Stimulated activated CD4-positive, alpha-beta T cell treated with anti-CD3 and anti-CD28 coated beads, Interleukin-15, amount 100 ng/mL, for 1 hour (primary cell): Measurements from ENCODE around the gene STYK1.
"Not testable (repeated sequence)": the region's sequence is repeated elsewhere in the genome, so short reads cannot be mapped to it uniquely, and the experiment has no call there.

Experiments
- DNase-seq, 2 donors: peaks; one replicate each; pipeline ENCODE4 v3.0.0-alpha.2; 2020; ENCODE audit warnings: low read depth in 1 of 2, low spot score in 1 of 2

STYK1 gene

DNA sequence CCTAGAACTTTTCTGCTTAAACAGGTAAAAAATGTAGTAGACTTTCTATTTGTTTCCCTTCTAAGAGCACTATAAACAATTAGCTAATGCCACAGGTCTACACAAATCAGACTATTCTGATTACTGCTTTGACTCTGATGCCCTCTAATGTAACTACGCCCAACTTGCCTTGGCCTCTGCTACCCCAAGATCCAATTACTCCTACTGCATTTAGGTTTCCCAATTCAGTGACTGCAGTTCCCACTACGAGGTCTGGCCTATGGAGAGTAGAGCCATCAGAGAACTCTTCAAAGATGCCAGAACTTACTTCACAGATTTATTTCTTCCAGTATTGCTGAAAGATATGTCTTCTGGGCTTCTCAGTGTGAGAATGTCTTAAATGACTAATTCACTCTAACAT lies 15.3 kb upstream of the STYK1 start:
- DNase-seq, result no peak

DNA sequence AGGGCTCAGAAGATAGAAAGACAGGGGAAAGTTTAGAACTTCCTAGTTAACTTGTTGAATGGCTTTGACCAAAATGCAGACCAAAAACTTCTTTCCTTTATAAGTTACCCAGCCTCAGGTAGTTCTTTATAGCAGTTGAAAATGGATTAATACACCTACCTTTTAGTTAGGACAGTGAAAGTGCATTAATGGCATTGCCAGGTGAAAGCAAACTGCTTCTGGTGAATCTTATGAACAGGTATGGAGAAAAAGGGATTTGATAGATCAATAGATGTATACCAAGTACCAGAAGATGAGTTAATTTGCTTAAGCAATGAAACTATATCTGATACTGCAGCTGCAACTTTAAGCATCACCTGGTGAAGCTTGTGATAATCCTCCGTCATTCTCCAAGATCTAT lies 14.2 kb upstream of the STYK1 start:
- no peak for DNase-seq

DNA sequence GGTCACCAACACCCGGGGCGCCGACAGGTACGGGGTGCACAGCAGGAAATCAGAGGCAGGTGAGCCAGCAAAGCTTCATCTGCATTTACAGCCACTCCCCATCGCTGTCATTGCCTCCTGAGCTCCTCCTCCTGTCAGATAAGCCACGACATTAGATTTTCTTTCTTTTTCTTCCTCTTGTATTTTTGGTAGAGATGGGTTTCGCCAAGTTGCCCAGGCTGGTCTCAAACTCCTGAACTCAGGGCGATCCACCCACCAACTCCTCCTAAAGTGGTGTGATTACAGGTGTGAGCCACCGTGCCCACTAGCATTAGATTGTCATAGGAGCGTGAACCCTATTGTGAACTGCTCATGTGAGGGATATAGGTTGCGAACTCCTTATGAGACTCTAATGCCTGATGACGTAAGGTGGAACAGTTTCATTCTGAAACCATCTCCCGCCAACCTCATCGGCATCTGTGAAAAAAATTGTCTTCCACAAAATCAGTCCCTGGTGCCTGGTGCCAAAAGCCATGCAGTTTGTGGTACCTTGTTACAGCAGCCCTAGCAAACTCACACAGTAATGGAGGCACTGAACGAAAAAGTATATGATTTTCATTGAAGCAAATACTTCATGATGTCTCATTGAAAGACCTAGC lies 1.5 kb downstream of the STYK1 start:
- DNase-seq, result no peak

DNA sequence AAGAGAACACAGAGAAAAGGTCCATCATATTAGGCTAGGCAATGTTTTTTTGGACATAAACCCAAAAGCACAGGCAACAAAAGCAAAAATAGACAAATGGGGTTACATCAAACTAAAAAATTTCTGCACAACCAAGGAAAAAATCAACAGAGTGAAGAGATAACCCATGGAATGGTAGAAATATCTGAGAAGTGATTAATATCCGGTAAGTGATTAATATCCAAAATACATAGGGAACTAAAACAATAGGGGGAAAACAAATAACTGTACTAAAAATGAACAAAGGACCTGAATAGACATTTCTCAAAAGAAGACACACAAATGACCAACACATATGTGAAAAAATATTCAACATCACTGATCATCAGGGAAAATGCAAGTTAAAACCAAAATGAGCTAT lies 4.3 kb downstream of the STYK1 start:
- no peak for DNase-seq

DNA sequence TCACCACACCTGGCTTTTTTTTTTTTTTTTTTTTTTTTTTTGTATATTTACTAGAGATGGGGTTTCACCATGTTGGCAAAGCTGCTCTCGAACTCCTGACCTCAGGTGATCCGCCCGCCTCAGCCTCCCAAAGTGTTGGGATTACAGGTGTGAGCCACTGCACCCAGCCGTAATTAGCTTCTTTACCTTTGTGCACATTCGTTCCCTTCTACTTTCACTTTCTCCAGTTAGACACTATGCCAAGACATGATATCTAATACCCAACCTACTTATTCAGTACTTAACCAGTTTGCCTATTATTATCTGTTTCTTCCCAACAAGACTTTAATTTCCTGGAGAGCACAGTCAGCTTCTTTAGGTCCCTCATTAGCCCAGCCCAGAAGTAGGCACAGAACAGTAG lies 5.3 kb downstream of the STYK1 start:
- DNase-seq, result no peak

DNA sequence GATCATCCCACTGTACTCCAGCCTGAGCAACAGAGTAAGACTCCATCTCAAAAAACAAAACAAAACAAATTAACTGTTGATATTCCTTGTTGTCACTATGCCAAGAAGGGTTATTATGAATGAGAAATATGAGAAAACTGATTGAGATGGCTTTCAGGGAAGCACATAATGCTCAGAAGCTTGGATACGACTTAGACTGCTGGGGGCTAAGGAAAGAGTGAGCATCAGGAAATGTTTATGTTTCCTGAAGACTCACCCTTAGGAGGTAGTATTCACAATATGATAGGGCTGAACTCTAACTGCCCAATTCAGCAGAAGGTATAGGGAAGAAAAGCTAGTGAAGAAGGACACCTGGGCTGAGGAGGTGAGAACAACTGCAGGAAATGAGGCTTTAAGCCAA lies 6.3 kb downstream of the STYK1 start:
- no peak for DNase-seq

DNA sequence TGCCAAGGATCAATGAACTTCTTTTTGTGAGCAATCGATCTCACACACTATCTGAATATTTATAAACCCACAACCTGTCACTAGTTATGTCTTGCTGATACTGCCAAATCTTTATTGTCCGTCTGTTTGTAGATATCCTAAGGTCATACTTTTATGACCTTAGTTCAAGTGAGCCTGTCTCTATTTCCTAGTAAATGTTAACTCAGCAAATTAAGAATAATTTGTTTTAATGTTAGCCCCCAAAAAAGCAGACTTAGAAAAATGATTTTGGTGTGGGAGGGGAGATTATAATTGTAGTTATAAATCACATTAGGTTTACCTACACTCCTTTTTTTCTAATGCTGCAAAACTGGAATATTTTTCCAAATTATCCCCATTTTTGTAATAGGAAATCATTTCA lies 9.4 kb downstream of the STYK1 start:
- DNase-seq, result no peak

DNA sequence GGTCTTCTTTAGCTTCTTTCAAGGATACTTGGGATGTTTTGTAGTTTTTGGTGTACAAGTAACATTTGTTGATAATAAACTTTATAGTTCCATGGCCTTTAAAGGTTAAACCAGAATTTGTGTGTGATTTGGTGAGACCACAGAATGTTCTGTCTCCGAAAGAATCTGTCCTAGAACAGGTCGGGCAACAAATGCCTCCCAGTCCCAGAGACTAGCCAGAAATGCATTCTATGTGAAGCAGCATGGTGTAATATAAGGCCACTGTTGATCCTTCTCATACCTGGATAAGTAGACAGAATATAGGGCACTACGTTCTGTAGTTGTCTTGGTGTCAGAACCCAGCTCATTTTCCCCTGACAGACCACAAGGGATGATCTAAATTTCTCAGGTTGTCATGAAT lies 10.0 kb downstream of the STYK1 start:
- no peak for DNase-seq

DNA sequence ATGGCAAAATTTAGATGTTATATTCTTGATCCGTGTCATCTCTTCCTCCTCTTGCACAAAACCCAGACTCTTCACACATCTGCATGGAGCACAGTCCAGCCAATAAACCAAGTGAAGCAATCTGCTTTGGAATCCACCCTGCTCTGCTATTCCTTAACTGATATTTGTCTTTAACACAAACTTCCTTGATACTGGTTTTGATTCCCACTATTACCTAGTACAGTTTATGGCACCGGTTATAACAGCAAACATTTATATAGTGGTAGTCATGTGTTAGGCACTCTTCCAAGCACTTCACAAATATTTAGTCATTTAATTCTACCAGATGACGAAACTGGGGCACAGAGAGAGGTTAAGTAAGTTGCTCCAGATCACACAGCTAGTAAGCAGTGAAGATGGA lies 12.5 kb downstream of the STYK1 start:
- DNase-seq, result no peak

DNA sequence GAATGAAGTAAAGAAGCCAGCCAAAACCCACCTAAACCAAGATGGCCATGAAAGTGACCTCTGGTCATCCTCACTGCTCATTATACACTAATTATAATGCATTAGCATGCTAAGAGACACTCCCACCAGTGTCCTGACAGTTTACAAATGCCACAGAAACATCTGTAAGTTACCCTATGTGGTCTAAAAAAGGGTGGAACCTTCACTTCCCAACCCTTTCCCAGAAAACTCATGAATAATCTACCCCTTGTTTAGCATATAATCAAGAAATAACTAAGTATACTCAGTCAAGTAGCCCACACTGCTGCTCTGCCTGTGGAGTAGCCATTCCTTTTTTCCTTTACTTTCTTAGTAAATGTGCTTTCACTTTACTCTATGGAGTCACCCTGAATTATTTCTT lies 19.8 kb downstream of the STYK1 start:
- DNase-seq, result no peak

DNA sequence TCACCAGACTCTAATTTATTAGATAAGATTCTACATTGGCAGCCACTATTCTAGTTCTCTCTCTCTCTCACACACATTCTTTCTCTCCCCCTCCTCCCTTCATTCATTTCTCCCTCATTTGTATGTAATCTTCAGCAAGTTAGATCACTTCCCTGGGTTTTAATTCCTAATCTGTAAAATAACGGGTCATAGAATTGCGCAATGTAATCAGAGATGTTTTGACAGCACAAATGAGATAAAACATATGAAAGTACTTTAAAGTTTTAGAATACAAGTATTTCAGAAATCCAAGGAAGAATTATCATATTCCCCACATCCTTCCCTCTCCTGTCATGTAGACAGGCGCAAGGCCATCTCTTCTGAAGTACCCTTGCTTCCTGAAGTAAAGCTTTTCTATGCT lies 21.7 kb downstream of the STYK1 start:
- no peak for DNase-seq

DNA sequence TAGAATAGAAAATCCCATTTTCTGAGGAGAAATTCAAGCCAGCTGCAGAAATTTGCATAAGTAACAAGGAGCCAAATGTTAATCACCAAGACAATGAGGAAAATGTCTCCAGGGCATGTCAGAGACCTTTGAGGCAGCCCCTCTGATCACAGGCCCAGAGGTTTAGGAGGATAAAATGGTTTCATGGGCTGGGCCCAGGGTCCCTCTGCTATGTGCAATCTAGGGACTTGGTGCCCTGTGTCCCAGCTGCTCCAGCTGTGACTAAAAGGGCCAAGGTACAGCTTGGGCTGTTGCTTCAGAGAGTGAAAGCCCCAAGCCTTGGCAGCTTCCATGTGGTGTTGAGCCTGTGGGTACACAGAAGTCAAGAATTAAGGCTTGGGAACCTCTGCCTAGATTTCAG lies 27.3 kb downstream of the STYK1 start:
- DNase-seq, result not testable (repeated sequence)

DNA sequence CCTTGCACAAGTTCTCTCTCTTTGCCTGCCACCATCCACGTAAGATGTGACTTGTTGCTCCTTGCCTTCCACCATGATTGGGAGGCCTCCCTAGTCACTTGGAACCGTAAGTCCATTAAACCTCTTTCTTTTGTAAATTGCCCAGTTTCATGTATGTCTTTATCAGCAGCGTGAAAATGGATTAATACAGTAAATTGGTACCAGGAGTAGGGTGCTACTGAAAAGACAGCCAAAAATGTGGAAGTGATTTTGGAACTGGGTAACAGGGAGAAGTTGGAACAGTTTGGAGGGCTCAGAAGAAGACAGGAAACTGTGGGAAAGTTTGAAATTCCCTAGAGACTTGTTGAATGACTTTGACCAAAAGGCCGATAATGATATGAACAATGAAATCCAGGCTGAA lies 27.9 kb downstream of the STYK1 start:
- no peak for DNase-seq

DNA sequence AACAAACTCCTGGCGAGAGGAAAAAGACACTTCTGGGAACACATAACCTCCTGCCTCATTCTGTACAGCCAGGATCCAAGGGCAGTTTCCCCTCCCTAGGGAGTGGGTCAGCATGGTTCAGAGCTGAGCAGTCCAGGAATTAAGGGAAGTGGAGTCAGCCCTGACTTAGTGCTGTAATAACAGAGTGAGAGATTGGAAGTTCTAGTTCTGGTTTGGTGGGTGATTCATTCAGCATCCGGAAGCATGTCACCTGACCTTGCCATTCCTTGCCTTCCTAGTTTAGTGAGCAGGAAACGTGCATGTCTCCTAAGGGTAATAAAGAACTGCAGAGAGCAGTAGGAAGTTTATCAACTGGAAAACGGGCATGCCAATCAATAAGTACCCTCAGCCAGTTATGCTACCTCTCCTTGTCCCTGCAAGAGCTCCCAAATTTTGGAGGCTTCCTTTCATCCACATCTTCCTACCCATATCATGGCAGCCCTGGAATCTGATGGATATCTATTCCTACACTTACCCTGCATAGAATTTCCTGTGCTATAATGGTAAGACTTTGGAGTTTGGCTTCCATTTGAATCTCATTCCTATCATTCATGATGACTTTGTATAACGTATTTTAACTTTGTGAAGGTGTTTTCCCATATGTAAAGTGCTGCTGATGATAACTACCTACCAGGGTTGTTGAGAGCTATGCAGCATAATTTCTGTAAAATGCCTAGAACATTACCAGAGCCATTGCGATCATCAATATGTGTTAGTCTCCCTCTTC lies 31.9 kb downstream of the STYK1 start:
- no peak for DNase-seq

DNA sequence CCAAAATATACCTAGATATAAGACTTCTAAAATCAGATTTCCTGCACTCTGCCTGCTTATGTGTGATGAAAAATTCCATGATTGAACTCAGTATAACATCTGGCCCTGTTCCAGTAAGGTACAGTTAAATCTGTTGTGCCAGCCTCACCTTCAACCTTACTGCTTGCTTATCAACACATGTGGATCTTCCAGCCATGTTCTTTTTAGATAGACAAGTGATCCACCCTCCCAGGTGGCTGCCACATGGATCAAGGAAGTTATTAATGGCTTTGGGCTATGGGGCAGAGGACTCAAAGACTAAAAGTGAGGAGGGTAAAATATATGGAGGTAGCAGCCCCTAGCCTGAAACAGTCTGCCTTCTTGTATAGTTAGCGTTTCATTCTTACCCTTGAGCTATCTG lies 35.1 kb downstream of the STYK1 start:
- DNase-seq, result no peak

DNA sequence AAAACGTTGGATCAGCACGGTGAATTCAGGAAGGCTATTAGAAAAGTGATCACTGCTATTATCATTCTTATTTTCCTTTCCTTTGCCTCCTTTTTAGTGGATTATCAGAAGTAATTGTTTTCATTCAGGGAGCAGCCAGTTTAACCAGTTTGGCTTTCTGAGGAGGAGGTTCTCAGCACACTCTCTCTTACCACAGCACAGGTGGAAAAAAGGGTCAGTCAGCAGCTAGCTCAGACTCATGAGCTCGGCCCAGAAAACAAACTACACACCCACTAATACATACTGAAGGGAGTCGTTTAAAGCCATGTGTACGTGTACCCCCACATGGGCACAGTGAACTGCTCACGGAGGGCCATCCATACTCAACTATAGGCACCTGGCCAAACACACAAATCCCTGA lies 37.2 kb downstream of the STYK1 start:
- no peak for DNase-seq

DNA sequence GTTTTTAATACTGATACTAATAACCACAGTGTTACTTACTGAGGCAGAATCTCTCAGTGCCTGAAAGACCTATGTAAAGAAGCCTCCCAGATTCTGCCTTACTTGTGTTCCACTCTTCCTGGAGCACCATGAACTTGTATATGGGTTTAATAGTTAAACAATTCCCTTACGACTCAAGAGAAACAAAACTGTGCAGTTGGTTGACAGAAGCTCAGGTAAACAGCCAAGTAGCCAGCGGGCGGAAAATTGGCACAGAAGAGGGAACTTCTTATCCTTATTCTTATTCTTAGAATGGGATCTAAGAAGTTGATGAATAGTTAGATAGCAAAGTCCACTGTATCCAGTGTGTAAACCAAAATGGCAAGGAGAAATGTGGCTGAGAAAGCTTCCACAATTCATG lies 37.7 kb downstream of the STYK1 start:
- DNase-seq, result no peak

DNA sequence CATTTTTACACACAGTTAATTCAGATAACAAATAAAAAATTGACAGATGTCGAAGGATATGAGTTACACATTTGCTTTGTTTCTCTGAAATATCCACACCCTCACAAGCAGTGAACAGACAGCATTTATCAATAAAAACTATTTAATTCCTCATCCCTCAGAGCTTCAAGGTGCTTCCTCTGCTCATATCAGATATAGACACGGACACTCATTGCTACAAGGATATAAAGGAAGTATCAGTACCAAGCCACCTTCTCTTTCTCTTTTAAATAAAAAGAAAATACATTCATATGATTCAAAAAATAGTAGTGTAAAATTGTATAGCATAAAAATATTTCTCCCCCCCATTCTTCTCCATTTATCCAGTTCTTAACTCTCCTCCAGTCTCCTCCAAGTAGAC lies 38.5 kb downstream of the STYK1 start:
- no peak for DNase-seq

DNA sequence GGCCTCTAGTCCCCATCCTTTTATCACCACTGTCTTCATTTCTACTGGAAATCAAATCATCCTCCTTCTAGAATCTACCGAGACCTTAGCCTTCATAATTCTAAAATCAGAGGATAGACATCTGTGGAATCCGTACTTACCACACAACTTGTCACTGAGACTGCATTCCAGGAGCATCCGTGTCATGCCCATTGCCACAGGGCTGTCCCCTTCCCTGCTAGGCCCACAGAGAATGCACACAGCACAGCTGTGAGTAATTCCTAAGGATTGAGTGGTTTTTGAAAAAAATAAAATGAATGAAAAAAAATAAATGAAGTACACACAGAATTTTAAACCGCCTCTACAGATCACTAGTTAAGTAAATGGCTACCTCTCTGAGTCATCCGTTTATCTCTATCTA lies 39.4 kb downstream of the STYK1 start:
- no peak for DNase-seq

DNA sequence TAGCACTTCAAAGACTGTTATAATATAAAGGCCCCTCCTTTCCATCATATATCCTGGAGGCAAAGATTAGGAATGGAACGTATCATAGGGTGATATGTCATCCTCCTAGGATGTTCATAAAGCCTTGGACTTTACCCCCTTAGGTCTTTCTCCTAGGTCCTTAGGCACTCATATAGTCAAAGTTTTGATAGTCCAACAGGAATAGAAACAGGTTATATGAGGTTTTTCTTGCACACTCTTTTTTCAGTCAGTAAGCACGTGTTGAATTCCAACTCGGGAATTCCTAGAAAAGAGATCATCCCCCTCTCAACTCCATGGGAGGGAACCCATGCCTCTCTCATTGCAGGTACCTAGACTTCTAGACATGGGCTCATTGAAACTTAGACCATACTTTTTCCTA lies 40.3 kb downstream of the STYK1 start:
- no peak for DNase-seq

DNA sequence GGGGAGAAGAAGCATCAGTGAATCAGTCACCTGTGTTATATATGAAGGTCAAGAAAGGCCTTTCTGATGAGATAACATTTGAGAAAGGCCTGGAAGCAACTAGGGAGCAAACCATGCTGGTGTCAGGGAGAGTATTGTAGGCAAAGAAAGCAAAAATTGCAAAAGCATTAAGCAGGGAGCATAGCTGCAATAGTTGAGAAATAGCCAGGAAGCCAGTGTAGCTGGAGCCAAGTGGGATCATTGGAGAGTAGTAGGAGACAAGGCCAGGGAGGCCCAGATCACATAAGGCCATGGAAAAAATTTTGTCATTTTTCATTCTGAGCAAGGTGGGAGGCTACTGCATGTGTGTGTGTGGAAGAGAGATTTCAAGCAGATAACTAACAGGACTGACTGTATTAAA lies 41.6 kb downstream of the STYK1 start:
- no peak for DNase-seq

DNA sequence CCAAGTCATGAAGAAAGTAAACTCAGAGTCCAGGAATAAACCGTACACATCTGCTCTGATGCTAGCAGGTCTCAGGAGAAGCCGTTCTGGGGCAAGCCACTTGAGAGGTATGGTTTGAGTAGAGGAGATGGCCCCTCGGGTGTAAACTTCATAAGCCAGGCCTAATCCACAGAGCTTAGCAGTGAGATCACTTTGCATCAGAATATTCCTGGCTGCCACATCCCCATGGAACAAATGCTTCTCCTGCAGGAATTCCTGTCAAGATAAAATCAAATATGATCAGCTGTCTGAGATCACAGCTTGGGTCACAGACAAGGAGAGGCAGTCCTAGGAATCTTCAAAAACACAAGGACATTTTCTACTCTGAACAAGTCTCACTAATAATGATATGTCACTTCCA lies 49.2 kb downstream of the STYK1 start:
- no peak for DNase-seq

DNA sequence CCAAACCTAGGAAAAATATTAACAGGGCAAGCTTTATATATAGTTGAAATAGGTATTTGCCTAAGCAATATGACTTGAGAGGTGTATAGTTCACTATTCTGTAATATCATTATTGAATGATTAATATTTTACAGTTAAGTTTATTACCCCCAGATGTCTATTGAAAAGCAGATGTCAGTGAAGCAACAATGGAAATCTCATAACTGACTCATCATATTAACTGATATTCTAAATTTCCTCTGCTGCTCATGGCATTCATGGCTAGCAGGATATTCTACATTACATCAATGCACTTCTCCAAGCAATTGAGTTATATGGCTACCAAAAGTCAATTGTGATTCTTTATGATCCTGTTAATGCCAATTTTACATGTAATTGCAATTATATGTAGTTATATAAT lies 50.7 kb downstream of the STYK1 start:
- no peak for DNase-seq
